ENCODE measurements around the gene FAM181A.

DNA sequence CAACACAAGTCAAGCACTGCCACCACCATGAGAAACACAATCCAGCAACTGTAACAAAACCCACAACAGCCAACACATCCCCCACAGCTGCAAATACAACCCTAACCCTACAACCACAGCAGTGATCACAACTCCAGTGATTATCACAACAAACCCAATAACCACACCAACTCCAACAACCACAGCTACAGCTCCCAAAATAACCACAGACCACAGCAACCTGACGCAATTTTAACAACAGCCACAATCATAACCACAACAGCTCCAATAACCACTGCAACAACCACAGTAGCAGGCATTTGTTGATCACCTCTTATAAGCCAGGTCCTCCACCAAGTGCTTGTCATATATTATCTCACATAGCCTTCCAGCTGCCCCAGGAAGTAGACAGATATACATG lies 42.2 kb upstream of the FAM181A start:
- no peak for TF ChIP-seq POLR2AphosphoS5 (IDR thresholded peaks at IDR 0.05; ENCODE audit: low read length)
- TF ChIP-seq ATF3 (IDR thresholded peaks at IDR 0.05; ENCODE audit: borderline replicate concordance, extremely low read depth, low read depth, low read length) = no peak
- TF ChIP-seq BCL3 (IDR thresholded peaks at IDR 0.05; ENCODE audit: borderline replicate concordance, insufficient read depth, low read depth, low read length, poor library complexity, severe bottlenecking) = no peak
- no peak for TF ChIP-seq CTCF (IDR thresholded peaks at IDR 0.05 in 2 of 3, conservative IDR thresholded peaks at IDR 0.05 in 1 of 3; ENCODE audit: control insufficient read depth in 2 of 3, extremely low read depth in 1 of 3, insufficient read depth in 1 of 3, low read depth in 3 of 3, low read length in 3 of 3)
- TF ChIP-seq EZH2 (IDR thresholded peaks at IDR 0.05; ENCODE audit: borderline replicate concordance, control insufficient read depth, low read depth, low read length) = no peak
- no peak for TF ChIP-seq POLR2A (IDR thresholded peaks at IDR 0.05; ENCODE audit: low read depth, low read length)
- no peak for TF ChIP-seq ZNF274 (IDR thresholded peaks at IDR 0.05; ENCODE audit: insufficient read depth, insufficient read length)
- TF ChIP-seq HDAC6 (IDR thresholded peaks at IDR 0.05; ENCODE audit: unreplicated experiment) = no peak
- no peak for TF ChIP-seq EP300 (IDR thresholded peaks at IDR 0.05; ENCODE audit: borderline replicate concordance in 1 of 2, control insufficient read depth in 1 of 2, low read depth in 2 of 2, low read length in 2 of 2)
- TF ChIP-seq SREBF2 (IDR thresholded peaks at IDR 0.05; ENCODE audit: low read length) = no peak
- TF ChIP-seq, protein P1, sequence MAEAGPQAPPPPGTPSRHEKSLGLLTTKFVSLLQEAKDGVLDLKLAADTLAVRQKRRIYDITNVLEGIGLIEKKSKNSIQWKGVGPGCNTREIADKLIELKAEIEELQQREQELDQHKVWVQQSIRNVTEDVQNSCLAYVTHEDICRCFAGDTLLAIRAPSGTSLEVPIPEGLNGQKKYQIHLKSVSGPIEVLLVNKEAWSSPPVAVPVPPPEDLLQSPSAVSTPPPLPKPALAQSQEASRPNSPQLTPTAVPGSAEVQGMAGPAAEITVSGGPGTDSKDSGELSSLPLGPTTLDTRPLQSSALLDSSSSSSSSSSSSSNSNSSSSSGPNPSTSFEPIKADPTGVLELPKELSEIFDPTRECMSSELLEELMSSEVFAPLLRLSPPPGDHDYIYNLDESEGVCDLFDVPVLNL (IDR thresholded peaks at IDR 0.05; ENCODE audit: low read depth, low read length) = no peak
- no peak for TF ChIP-seq CHD2 (IDR thresholded peaks at IDR 0.05; ENCODE audit: borderline replicate concordance, low read depth, low read length)
- no peak for TF ChIP-seq SMAD1 (IDR thresholded peaks at IDR 0.05; ENCODE audit: low read depth, partially characterized antibody)
